IMR-90 (cell line): ENCODE results near the gene TGFB3. TPM values are rescaled to one million over a fixed set of nuclear protein-coding genes. Genes with fewer than 3 reads are reported as not detected.

Experiments used
- ATAC-seq: fragments of 200-7000 bp; cut with Tn5 transposase; 2 replicates; pipeline ENCODE4 v1.9.1; 2020; ENCODE audit warnings: low read depth, mild to moderate bottlenecking, moderate library complexity
- BruUV-seq: library from RNA; stranded (reverse); fragments of 400-500 nt; replicated peaks from 2 replicates; lab custom pipeline; 2021; lab: Mats Ljungman, UMichigan
- CTCF ChIA-PET: fragments of 300-600 bp; formaldehyde crosslinking; extraction: SDS; loops from one replicate; lab custom pipeline; 2021; ENCODE audit warnings: antibody characterized with exemption; lab: Yijun Ruan, JAX
- POLR2A ChIA-PET: fragments of 300-600 bp; sonication (Branson Sonifier 250); formaldehyde crosslinking; loops from one replicate; lab custom pipeline; 2022; ENCODE audit warnings: antibody characterized with exemption; ENCODE audit not compliant: unreplicated experiment; lab: Charles Lee
- DNase-seq: peaks from one replicate; pipeline ENCODE4 v3.0.0; 2013
- H2AFZ ChIP-seq: replicated peaks from 2 replicates; pipeline ENCODE3; 2013; ENCODE audit warnings: low read length, mild to moderate bottlenecking; ENCODE audit not compliant: poor library complexity
- H2AK5ac ChIP-seq: 2 replicates; pipeline ENCODE4 v1.6.1; 2013; ENCODE audit warnings: low read depth, low read length, inconsistent platforms
- H2AK9ac ChIP-seq: replicated peaks from 2 replicates; pipeline ENCODE3; 2013; ENCODE audit warnings: mild to moderate bottlenecking, low read depth, low read length, moderate library complexity; ENCODE audit not compliant: poor library complexity
- H2BK120ac ChIP-seq: 2 replicates; pipeline ENCODE4 v1.6.1; 2013; ENCODE audit warnings: low read depth, low read length, inconsistent platforms
- H2BK15ac ChIP-seq: 3 replicates; pipeline ENCODE4 v1.6.1; 2013; ENCODE audit warnings: low read depth, low read length, inconsistent platforms
- H2BK20ac ChIP-seq: 2 replicates; pipeline ENCODE4 v1.6.1; 2013; ENCODE audit warnings: low read depth, mild to moderate bottlenecking, inconsistent platforms, low read length, moderate library complexity
- H2BK5ac ChIP-seq: 2 replicates; pipeline ENCODE4 v1.6.1; 2013; ENCODE audit warnings: mild to moderate bottlenecking, low read depth, low read length, inconsistent platforms; ENCODE audit not compliant: poor library complexity, severe bottlenecking
- H3K14ac ChIP-seq: replicated peaks from 2 replicates; pipeline ENCODE4 v1.6.1; 2013; ENCODE audit warnings: low read depth, low read length, inconsistent platforms
- H3K18ac ChIP-seq: 2 replicates; pipeline ENCODE4 v1.6.1; 2013; ENCODE audit warnings: low read depth, low read length, control low read depth
- H3K23ac ChIP-seq: 2 replicates; pipeline ENCODE4 v1.6.1; 2013; ENCODE audit warnings: low read depth, low read length, inconsistent platforms
- H3K27ac ChIP-seq: 2 replicates; pipeline ENCODE4 v1.5.1; 2013; ENCODE audit warnings: mild to moderate bottlenecking, control low read depth, low read length; ENCODE audit not compliant: insufficient read depth
- H3K27me3 ChIP-seq: 2 replicates; pipeline ENCODE4 v1.6.1; 2013; ENCODE audit warnings: low read length; ENCODE audit not compliant: control insufficient read depth, insufficient read depth
- H3K36me3 ChIP-seq: 2 replicates; pipeline ENCODE4 v1.6.1; 2013; ENCODE audit warnings: low read length, mixed read lengths; ENCODE audit not compliant: control insufficient read depth, insufficient read depth
- H3K4ac ChIP-seq: 2 replicates; pipeline ENCODE4 v1.6.1; 2013; ENCODE audit warnings: low read depth, low read length, inconsistent platforms
- H3K4me1 ChIP-seq: 2 replicates; pipeline ENCODE4 v1.6.1; 2013; ENCODE audit warnings: low read length, mixed read lengths; ENCODE audit not compliant: control insufficient read depth, insufficient read depth
- H3K4me2 ChIP-seq: 2 replicates; pipeline ENCODE4 v1.6.1; 2013; ENCODE audit warnings: low read depth, mild to moderate bottlenecking, control low read depth, low read length, moderate library complexity
- H3K4me3 ChIP-seq: 2 replicates; pipeline ENCODE4 v1.5.1; 2013; ENCODE audit warnings: low read depth, mild to moderate bottlenecking, control low read depth, low read length, moderate library complexity; ENCODE audit not compliant: insufficient read depth
- H3K56ac ChIP-seq: 2 replicates; pipeline ENCODE4 v1.6.1; 2013; ENCODE audit warnings: low read length, inconsistent platforms; ENCODE audit not compliant: insufficient read depth; ENCODE audit errors: extremely low read depth
- H3K79me1 ChIP-seq, 2 experiments: 2 replicates each; pipeline ENCODE4 v1.6.1; 2013; ENCODE audit warnings: low read length in 2 of 2, inconsistent platforms in 1 of 2, low read depth in 1 of 2
- H3K9ac ChIP-seq: 2 replicates; pipeline ENCODE4 v1.6.1; 2013; ENCODE audit warnings: low read depth, low read length, control low read depth
- H3K9me1 ChIP-seq: 2 replicates; pipeline ENCODE4 v1.6.1; 2013; ENCODE audit warnings: low read length, inconsistent platforms; ENCODE audit not compliant: insufficient read depth
- H3K9me3 ChIP-seq: 2 replicates; pipeline ENCODE4 v1.6.1; 2013; ENCODE audit warnings: low read length; ENCODE audit not compliant: control insufficient read depth, insufficient read depth
- H4K20me1 ChIP-seq: 2 replicates; pipeline ENCODE4 v1.6.1; 2013; ENCODE audit warnings: low read length, inconsistent platforms; ENCODE audit not compliant: insufficient read depth
- H4K5ac ChIP-seq: 2 replicates; pipeline ENCODE4 v1.6.1; 2013; ENCODE audit warnings: mild to moderate bottlenecking, low read depth, low read length, control low read depth
- H4K8ac ChIP-seq, 2 experiments: 2 replicates each; pipeline ENCODE4 v1.6.1; 2013; ENCODE audit warnings: low read depth in 2 of 2, low read length in 2 of 2, control low read depth in 1 of 2, inconsistent platforms in 1 of 2
- H4K91ac ChIP-seq: 2 replicates; pipeline ENCODE4 v1.6.1; 2013; ENCODE audit warnings: low read depth, low read length, inconsistent platforms; ENCODE audit not compliant: insufficient read depth
- POLR2A ChIP-seq: IDR thresholded peaks from 2 replicates; pipeline ENCODE4 v1.6.1; 2012; ENCODE audit warnings: mild to moderate bottlenecking, low read depth, low read length
- RAD21 ChIP-seq: IDR thresholded peaks from 2 replicates; pipeline ENCODE4 v1.6.1; 2012; ENCODE audit warnings: low read length, improper control_type of control experiment
- WGBS, 2 experiments: methylation state at CpG; one replicate each; pipeline versions ENCODE4 v1.1.5 to v1.1.7; 2013; ENCODE audit warnings: missing lambda C conversion rate in 2 of 2; ENCODE audit not compliant: insufficient read length in 1 of 2; ENCODE audit errors: extremely low coverage in 2 of 2; 5-methylcytosine and 5-hydroxymethylcytosine counted together
- dilution Hi-C: fragments of 300-500 bp; cut with HindIII; formaldehyde crosslinking; loops from one replicate; pipeline ENCODE4 v1.14.3; 2018; ENCODE audit warnings: low sequenced_read_pairs; ENCODE audit not compliant: unreplicated experiment
- in situ Hi-C: fragments of 300-500 bp; cut with MboI; formaldehyde crosslinking; loops from 3 replicates; pipeline ENCODE4 v1.14.3; 2019; ENCODE audit warnings: low sequenced_read_pairs, inconsistent platforms, mixed read lengths
- intact Hi-C: fragments of 100-400 bp; cut with micrococcal nuclease; formaldehyde crosslinking; loops from 2 replicates; pipeline ENCODE4 v1.10.0; 2022
- polyA plus RNA-seq, 3 experiments: library from polyadenylated mRNA; depleted of rRNA; stranded (reverse); fragments of >200 nt; gene quantifications; 2 replicates each; pipeline ENCODE4 v1.2.3, GENCODE V29; 2012; ENCODE audit warnings: low replicate concordance in 1 of 3
- total RNA-seq: library from RNA; depleted of rRNA; stranded (reverse); fragments of >200 nt; gene quantifications from 2 replicates; pipeline ENCODE4 v1.2.3, GENCODE V29; 2012
- TF ChIP-seq, protein P1 (sequence below): conservative IDR thresholded peaks from 2 replicates; pipeline ENCODE4 v1.5.1; 2012; ENCODE audit warnings: mild to moderate bottlenecking, low read depth, low read length, improper control_type of control experiment
- TF ChIP-seq, protein P2 (sequence below): fragments of 150-350 bp; IDR thresholded peaks from 2 replicates; pipeline ENCODE4 v1.6.1; 2017; ENCODE audit warnings: mild to moderate bottlenecking, antibody characterized with exemption, low read length, low read depth

TGFB3 gene
- total and polyA plus RNA-seq, 2 of the 4 experiments (the other 2 are of a cell fraction) = 2.2 to 4.3 TPM

GRCh38 chr14:75979648-75980565 is 1.9 kb downstream of the TGFB3 start:
- Histone ChIP-seq H3K9me1 (no peaks in the 10 kb centered on the region), H3K36me3 (no peaks in the 10 kb centered on the region), H3K14ac (no peak overlapping the region), H3K27me3 (no peaks in the 10 kb centered on the region; the same call in none of the 2 replicates), H3K27ac (no peak overlapping the region), H3K79me1 (no peaks in the 10 kb centered on the region), H2AK5ac (no peak overlapping the region), H2BK20ac (no peak overlapping the region), H4K91ac (no peak overlapping the region), H2BK15ac (no peak overlapping the region), H4K20me1 (no peaks in the 10 kb centered on the region), H3K56ac (no peak overlapping the region), H4K8ac (no peak overlapping the region), H2BK120ac (no peak overlapping the region), H2AFZ (peak overlapping the region; percentile 25), H3K23ac (no peak overlapping the region), H3K4me3 (no peak overlapping the region), H3K4me2 (no peak overlapping the region; the same call in 1 of the 2 replicates), H3K4me1 (peaks cover 7% of the 10 kb centered on the region; the same call in 1 of the 2 replicates), H3K18ac (no peak overlapping the region), H3K9ac (no peak overlapping the region), H4K5ac (no peak overlapping the region), H2AK9ac (no peak overlapping the region), H2BK5ac (no peak overlapping the region), H3K9me3 (no peaks in the 10 kb centered on the region), H3K4ac (no peak overlapping the region)
- ATAC-seq = no peak
- intact Hi-C loops (loop anchor here (5.0 kb wide), 2 partner anchors 113 to 403 kb away; partner anchors contain the start of gene FLVCR2), in situ Hi-C loops (loop anchor here (5.0 to 25.0 kb wide), 4 partner anchors 185 to 1082 kb away; partner anchors contain the start of gene FLVCR2), dilution Hi-C loops (no loop called here)
- WGBS, 2 experiments = 58% methylated on average over 6 of the region's 27 CpGs; no CpG with 5 or more reads in 1 of the 2 experiments
- DNase-seq = no peak
- CTCF ChIA-PET = interaction anchor here (0.6 to 5.3 kb wide), 7 partner anchors 73 to 402 kb away, joined by 3 to 63 read pairs (median 5); no protein-coding TSS in a partner anchor
- POLR2A ChIA-PET = no interaction called here
- TF ChIP-seq RAD21 (no peak), POLR2A (no peak)
- TF ChIP-seq, protein P1, sequence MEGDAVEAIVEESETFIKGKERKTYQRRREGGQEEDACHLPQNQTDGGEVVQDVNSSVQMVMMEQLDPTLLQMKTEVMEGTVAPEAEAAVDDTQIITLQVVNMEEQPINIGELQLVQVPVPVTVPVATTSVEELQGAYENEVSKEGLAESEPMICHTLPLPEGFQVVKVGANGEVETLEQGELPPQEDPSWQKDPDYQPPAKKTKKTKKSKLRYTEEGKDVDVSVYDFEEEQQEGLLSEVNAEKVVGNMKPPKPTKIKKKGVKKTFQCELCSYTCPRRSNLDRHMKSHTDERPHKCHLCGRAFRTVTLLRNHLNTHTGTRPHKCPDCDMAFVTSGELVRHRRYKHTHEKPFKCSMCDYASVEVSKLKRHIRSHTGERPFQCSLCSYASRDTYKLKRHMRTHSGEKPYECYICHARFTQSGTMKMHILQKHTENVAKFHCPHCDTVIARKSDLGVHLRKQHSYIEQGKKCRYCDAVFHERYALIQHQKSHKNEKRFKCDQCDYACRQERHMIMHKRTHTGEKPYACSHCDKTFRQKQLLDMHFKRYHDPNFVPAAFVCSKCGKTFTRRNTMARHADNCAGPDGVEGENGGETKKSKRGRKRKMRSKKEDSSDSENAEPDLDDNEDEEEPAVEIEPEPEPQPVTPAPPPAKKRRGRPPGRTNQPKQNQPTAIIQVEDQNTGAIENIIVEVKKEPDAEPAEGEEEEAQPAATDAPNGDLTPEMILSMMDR = no peak
- TF ChIP-seq, protein P2, sequence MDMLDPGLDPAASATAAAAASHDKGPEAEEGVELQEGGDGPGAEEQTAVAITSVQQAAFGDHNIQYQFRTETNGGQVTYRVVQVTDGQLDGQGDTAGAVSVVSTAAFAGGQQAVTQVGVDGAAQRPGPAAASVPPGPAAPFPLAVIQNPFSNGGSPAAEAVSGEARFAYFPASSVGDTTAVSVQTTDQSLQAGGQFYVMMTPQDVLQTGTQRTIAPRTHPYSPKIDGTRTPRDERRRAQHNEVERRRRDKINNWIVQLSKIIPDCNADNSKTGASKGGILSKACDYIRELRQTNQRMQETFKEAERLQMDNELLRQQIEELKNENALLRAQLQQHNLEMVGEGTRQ = peak; percentile 64
- BruUV-seq = no TSS peak
